Left lung (tissue), 10 donors: ENCODE results near the gene ULK4. TPM values are rescaled to one million over a fixed set of nuclear protein-coding genes. Genes with fewer than 3 reads are reported as not detected.

ENCODE experiments used
- ATAC-seq: fragments of 200-7000 bp; cut with Tn5 transposase; one replicate; pipeline ENCODE4 v1.9.1; 2020; ENCODE audit warnings: moderate library complexity
- DNase-seq, 4 donors: peaks; one replicate each; pipeline ENCODE4 v3.0.0-alpha.2; 2013 to 2020
- H3K27ac ChIP-seq, 2 donors: fragments of 200-600 bp; sonication (generic) in 1 of 2; one replicate each; pipeline versions ENCODE4 v1.5.0 to v1.8.0; 2020 to 2021
- H3K27me3 ChIP-seq, 2 donors: fragments of 200-600 bp; sonication (generic) in 1 of 2; one replicate each; pipeline versions ENCODE4 v1.5.0 to v1.8.0; 2020 to 2021
- H3K36me3 ChIP-seq, 2 donors: fragments of 200-600 bp; sonication (generic) in 1 of 2; one replicate each; pipeline versions ENCODE4 v1.5.0 to v1.8.0; 2020 to 2021
- H3K4me1 ChIP-seq, 2 donors: fragments of 200-600 bp; one replicate each; pipeline ENCODE4 v1.8.0; 2021
- H3K4me3 ChIP-seq, 2 donors: fragments of 200-600 bp; sonication (generic) in 1 of 2; one replicate each; pipeline versions ENCODE4 v1.5.0 to v1.8.0; 2020 to 2021; ENCODE audit warnings: mild to moderate bottlenecking in 1 of 2
- H3K9me3 ChIP-seq, 2 donors: fragments of 200-600 bp; sonication (generic) in 1 of 2; one replicate each; pipeline versions ENCODE4 v1.5.0 to v1.8.0; 2020 to 2021
- intact Hi-C, 2 donors: fragments of 100-400 bp; cut with DNase I; formaldehyde crosslinking; loops; one replicate each; pipeline versions ENCODE4 v1.11.2 to v1.14.2; 2022
- polyA plus RNA-seq, 6 donors: library from polyadenylated mRNA; unstranded; fragments of 120-200 nt; gene quantifications; one replicate each; pipeline ENCODE4 v1.2.1, GENCODE V29; 2013; ENCODE audit not compliant: insufficient read length in 6 of 6
- total RNA-seq, 2 donors: library from RNA; stranded (reverse); fragmentation: NEBNext Ultra II Directional; extraction: Animal tissue kit (Norgen Biotek cat#: 25700); gene quantifications; one replicate each; pipeline ENCODE4 v1.2.1, GENCODE V29; 2021
- TF ChIP-seq, protein P1 (sequence below), 2 donors: fragments of 200-600 bp; sonication (generic) in 1 of 2; IDR thresholded peaks; one replicate each; pipeline versions ENCODE4 v1.5.0 to v1.8.0; 2021; ENCODE audit warnings: antibody characterized with exemption in 2 of 2
- donor health status: DM: no; HTN: yes; CAD: no.
- donor health status: DM: no; HTN: no; CAD: no.

The ULK4 gene
- total and polyA plus RNA-seq, 8 donors = 3.9 to 12.1 (median 5.6) TPM

DNA sequence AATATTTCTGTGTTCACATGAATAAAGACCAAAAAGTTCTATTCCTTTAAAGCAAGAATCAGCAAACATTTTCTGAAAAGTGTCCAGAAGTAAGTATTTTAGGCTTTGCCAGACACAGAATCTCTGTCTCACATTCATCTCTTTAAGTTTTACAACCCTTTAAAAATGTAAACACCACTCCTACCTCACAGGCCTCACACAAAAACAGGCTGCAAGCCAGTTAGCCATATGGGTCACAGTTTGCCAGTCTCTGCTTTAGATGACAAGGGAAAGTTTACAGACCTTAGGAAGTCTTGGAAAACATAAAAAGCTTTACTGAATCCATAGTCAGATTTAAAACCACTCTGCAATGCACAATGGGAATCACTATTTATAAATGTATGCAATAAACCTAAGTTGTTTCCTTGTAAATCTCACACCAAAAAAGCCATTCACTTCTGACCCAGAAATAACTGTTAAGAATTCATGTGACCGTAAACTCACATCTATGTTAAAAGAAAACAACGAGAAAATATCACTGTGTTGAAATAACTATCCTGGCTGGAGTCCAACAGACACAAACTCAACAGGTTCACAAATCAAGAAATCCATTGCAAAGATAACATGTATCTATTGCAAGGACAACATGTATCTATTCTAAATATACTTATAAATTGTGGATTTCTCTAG is 308.2 kb downstream of the ULK4 start:
- intact Hi-C loops = no loop called here
- Histone ChIP-seq H3K27me3 (no peaks in the 10 kb centered on the region), H3K36me3 (no peaks in the 10 kb centered on the region), H3K9me3 (peaks cover 0 to 5% of the 10 kb centered on the region in 2 donors), H3K27ac (no peak overlapping the region), H3K4me3 (no peak overlapping the region), H3K4me1 (peaks cover 0 to 4% of the 10 kb centered on the region in 2 donors)
- DNase-seq (no peak), ATAC-seq (no peak)
- TF ChIP-seq, protein P1, sequence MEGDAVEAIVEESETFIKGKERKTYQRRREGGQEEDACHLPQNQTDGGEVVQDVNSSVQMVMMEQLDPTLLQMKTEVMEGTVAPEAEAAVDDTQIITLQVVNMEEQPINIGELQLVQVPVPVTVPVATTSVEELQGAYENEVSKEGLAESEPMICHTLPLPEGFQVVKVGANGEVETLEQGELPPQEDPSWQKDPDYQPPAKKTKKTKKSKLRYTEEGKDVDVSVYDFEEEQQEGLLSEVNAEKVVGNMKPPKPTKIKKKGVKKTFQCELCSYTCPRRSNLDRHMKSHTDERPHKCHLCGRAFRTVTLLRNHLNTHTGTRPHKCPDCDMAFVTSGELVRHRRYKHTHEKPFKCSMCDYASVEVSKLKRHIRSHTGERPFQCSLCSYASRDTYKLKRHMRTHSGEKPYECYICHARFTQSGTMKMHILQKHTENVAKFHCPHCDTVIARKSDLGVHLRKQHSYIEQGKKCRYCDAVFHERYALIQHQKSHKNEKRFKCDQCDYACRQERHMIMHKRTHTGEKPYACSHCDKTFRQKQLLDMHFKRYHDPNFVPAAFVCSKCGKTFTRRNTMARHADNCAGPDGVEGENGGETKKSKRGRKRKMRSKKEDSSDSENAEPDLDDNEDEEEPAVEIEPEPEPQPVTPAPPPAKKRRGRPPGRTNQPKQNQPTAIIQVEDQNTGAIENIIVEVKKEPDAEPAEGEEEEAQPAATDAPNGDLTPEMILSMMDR (IDR thresholded peaks at IDR 0.05) = no peak

DNA sequence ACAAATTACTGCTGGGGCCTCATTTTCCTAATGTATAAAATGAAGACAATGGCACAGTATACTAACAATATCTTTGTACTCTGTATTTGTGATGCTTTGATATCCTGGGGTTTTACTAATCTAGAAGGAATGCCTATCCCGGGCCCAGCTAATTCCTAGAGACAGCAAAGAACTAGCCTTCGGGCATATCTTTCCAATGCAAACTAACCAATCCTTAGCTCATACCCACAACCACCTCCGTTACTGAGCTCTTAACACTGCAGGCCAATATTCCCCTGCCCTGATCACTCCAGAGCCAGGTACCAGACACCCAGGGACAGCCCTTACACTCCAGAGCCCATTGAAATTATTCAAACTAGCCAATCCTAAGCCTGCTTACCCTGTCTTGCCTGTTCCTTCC is 309.0 kb downstream of the ULK4 start:
- Histone ChIP-seq H3K27me3 (no peaks in the 10 kb centered on the region), H3K9me3 (peaks cover 0 to 7% of the 10 kb centered on the region in 2 donors), H3K27ac (no peak overlapping the region), H3K36me3 (no peaks in the 10 kb centered on the region), H3K4me1 (peaks cover 0 to 4% of the 10 kb centered on the region in 2 donors), H3K4me3 (no peak overlapping the region)
- no peak for ATAC-seq
- no peak for DNase-seq
- TF ChIP-seq, protein P1 (IDR thresholded peaks at IDR 0.05) = no peak
- intact Hi-C loops = no loop called here

DNA sequence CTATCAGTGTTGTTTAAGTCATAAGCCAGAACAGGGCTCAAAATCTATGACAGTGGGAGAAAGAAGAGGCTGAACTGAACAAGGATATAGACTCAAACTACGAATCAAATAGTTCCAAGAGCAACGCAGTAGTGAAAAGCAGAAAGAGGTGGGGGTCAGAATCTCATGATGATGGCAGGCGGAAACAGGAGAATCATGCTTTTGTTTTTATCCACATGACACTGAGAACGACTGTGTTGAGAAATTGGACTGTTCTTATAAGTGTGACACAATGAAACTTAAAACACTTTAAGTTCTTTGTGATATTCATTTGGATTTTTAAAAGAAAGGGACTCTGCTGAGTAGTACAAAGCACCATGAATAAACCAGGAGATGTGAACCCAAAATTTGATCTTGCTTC is 309.4 kb downstream of the ULK4 start:
- Histone ChIP-seq H3K36me3 (no peaks in the 10 kb centered on the region), H3K4me3 (no peak overlapping the region), H3K9me3 (peaks cover 0 to 7% of the 10 kb centered on the region in 2 donors), H3K27ac (no peak overlapping the region), H3K4me1 (peaks cover 0 to 4% of the 10 kb centered on the region in 2 donors), H3K27me3 (no peaks in the 10 kb centered on the region)
- intact Hi-C loops = no loop called here
- DNase-seq (no peak), ATAC-seq (no peak)
- TF ChIP-seq, protein P1 (IDR thresholded peaks at IDR 0.05) = no peak

DNA sequence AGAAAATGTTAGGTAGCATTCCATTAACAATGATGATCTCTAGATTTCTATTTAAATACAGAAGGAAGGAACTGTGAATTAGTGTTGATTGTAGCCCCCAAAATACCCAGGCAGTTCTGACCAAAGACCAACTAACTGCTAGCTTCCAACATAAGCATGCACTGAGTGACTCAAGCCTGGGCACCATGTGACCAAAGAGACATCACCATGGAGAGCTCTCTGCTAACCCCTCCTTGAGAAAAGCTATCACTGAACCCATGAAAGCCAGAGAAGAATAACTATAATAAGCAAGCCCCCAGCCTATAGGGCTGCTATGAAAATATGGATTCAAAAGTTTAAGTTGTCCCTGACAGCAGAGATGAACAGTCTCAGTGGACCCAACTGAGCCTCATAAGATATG is 310.2 kb downstream of the ULK4 start:
- Histone ChIP-seq H3K36me3 (no peaks in the 10 kb centered on the region), H3K27me3 (no peaks in the 10 kb centered on the region), H3K4me1 (peaks cover 0 to 4% of the 10 kb centered on the region in 2 donors), H3K27ac (no peak overlapping the region), H3K4me3 (no peak overlapping the region), H3K9me3 (peaks cover 0 to 7% of the 10 kb centered on the region in 2 donors)
- ATAC-seq (no peak), DNase-seq (no peak)
- intact Hi-C loops = no loop called here
- TF ChIP-seq, protein P1 (IDR thresholded peaks at IDR 0.05) = no peak

DNA sequence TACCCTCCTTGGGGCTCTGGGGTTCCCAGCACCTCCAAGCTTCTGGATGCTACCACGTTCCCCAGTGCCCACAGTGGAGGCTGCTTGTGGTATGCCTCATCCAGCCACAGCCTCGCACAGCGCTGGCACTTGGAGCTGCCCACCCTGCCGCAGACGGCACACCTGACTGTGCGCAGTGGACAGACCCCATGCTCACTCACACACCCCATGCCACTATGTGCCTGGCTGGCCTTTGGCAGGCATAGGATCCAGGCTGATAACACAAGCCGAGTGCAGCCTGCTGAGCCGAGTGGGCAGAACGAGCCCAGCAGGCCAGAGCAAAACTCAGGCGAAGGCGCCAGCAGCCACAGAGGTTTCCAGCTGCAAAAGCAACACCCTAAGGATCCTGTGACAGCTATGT is 311.5 kb downstream of the ULK4 start:
- no peaks in the 10 kb centered on the region for H3K36me3 ChIP-seq
- H3K27me3 ChIP-seq = no peaks in the 10 kb centered on the region
- H3K27ac ChIP-seq = no peak overlapping the region
- no peak overlapping the region for H3K4me3 ChIP-seq
- no peak for ATAC-seq
- TF ChIP-seq, protein P1 (IDR thresholded peaks at IDR 0.05) = no peak
- intact Hi-C loops = no loop called here
- DNase-seq = peak in 1 of 4 donors; percentile 57
- peaks cover 0 to 4% of the 10 kb centered on the region in 2 donors for H3K4me1 ChIP-seq
- peaks cover 0 to 7% of the 10 kb centered on the region in 2 donors for H3K9me3 ChIP-seq
